Adipocyte (in vitro differentiated cells): ENCODE measurements around the gene PARD3B.
A peak's percentile ranks its signal among the peaks of the same experiment; 100 is the strongest.

Experiments
- DNase-seq: peaks from one replicate; pipeline ENCODE4 v3.0.0-alpha.2; 2015; ENCODE audit warnings: low read depth
- H3K27me3 ChIP-seq: replicated peaks from 2 replicates; pipeline ENCODE4 v1.7.0; 2013; ENCODE audit warnings: mild to moderate bottlenecking, low read length, moderate library complexity; ENCODE audit not compliant: control insufficient read depth, insufficient read depth
- H3K36me3 ChIP-seq: 2 replicates; pipeline ENCODE4 v1.7.0; 2013; ENCODE audit warnings: low read length, mild to moderate bottlenecking, moderate library complexity; ENCODE audit not compliant: control insufficient read depth, insufficient read depth, severe bottlenecking
- H3K4me1 ChIP-seq: 2 replicates; pipeline ENCODE4 v1.7.0; 2013; ENCODE audit warnings: mild to moderate bottlenecking, low read length, moderate library complexity; ENCODE audit not compliant: control insufficient read depth, insufficient read depth
- H3K4me3 ChIP-seq: 2 replicates; pipeline ENCODE4 v1.7.0; 2013; ENCODE audit warnings: mild to moderate bottlenecking, low read length, moderate library complexity
- H3K9ac ChIP-seq: 2 replicates; pipeline ENCODE4 v1.7.0; 2013; ENCODE audit warnings: mild to moderate bottlenecking, low read length, moderate library complexity
- H3K9me3 ChIP-seq: 2 replicates; pipeline ENCODE4 v1.7.0; 2013; ENCODE audit warnings: mild to moderate bottlenecking, low read length, moderate library complexity; ENCODE audit not compliant: control insufficient read depth

PARD3B gene

DNA sequence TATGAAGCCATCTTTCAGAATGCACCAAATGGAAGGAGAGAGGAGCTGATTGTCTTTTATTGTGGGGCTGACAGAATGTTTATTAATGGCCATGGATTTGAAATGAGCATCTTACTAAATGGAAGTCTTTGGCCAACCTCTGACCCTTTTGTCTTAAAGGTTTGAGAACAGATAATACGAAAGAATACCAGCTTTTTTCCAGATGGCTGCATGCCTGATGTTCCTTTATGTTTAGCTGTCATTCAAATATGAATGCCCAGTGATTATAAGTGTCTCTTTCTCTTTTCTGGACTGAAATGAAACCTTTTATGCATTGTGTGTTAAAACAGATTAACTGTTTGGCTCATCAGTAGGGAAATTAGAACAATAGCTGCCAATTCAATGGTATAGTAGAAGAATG is 46.0 kb downstream of the PARD3B start:
- Histone ChIP-seq H3K27me3 (no peaks in the 10 kb centered on the region), H3K4me1 (no peaks in the 10 kb centered on the region), H3K9me3 (no peaks in the 10 kb centered on the region), H3K4me3 (no peak overlapping the region), H3K9ac (no peak overlapping the region), H3K36me3 (no peaks in the 10 kb centered on the region)
- no peak for DNase-seq

DNA sequence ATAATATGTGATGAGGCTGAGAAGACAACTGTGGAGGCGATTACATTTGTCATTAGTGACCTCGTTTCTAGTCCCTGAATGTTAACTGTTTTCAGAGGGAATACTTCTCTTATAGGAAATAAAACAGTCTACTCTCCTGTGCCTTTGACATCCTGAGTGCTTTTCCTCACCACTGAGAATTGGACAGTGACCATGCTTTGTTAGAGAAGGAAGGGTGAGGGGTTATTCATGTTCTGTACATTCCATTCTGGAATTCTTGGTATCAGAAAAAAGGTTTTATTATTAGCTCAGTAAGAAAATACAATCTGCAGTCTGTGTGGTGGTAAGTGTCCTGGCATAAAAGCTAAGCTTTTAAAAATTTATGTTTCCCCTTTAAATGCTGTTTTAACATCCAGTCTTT is 58.8 kb downstream of the PARD3B start:
- Histone ChIP-seq H3K36me3 (no peaks in the 10 kb centered on the region), H3K9ac (peak overlapping the region; percentile 18), H3K9me3 (peaks cover 7% of the 10 kb centered on the region), H3K4me1 (peaks cover 39% of the 10 kb centered on the region), H3K4me3 (no peak overlapping the region), H3K27me3 (no peaks in the 10 kb centered on the region)
- DNase-seq: peak; percentile 19

DNA sequence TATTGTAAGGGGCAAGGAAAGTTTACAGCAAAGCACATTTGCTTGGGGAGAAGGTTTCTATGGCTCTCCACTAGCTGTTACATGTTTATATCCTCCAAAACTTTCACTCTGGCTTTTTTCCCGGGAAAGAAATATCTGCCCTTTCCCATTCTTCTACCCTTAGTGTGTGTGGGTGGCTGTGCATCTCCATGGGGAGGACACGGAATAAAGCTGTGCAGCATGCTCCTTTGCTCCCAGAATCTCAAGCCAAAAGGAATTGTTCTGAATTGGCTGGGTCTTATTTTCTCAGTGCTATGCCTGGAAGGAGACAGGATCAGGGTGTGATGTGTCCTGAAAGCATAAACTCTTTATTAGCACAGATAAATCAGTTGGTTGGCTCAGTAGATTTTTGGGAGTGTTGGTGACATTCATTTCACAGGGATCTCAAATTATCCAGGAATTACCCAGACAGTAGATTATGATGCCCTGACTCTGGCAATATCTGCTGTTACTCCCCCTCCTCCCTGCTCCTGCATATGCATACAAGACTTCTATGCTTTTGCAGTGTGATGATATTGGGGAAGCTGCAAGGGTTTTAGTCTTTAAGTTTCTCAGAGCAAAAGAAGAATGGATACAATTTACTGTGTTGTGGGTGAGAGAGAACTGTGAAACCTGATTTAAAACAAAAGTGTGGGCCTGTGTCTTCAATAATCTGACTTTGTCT is 63.1 kb downstream of the PARD3B start:
- peaks cover 47% of the 10 kb centered on the region for H3K4me1 ChIP-seq
- H3K4me3 ChIP-seq: peak overlapping the region; percentile 42
- no peaks in the 10 kb centered on the region for H3K27me3 ChIP-seq
- H3K9ac ChIP-seq: no peak overlapping the region
- peak; percentile 62 for DNase-seq
- no peaks in the 10 kb centered on the region for H3K36me3 ChIP-seq
- H3K9me3 ChIP-seq: no peaks in the 10 kb centered on the region

DNA sequence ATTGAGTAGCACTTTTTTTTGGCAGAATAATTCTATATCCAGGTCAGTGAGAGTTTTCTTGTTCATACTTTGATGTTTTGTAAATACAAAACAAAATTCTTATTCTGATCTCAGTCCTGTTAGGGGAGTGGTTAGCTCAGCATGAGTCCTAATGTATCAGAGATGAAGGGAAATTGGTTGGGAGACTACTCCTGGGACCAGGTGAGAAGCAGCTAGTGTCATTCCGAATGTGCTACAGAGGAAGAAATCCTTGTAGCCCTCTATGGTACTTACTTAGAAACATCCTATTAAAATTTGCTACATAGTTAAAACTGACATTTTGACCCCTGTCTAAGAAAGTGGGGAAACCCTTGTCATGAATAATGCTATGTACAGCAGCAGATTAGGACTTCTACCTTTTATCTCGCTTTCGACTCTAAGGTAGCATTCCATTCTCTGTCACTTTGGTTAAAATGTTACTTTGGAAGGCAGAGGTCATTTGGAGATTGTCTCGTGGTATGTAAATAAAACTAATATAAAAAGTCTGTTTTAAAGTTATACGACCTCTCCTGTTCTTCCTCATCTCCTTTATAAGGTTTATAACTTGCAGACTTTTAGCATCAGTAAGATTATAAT is 65.8 kb downstream of the PARD3B start:
- Histone ChIP-seq H3K4me3 (no peak overlapping the region), H3K4me1 (peaks cover 29% of the 10 kb centered on the region), H3K27me3 (no peaks in the 10 kb centered on the region), H3K9me3 (no peaks in the 10 kb centered on the region), H3K36me3 (no peaks in the 10 kb centered on the region), H3K9ac (no peak overlapping the region)
- no peak for DNase-seq

DNA sequence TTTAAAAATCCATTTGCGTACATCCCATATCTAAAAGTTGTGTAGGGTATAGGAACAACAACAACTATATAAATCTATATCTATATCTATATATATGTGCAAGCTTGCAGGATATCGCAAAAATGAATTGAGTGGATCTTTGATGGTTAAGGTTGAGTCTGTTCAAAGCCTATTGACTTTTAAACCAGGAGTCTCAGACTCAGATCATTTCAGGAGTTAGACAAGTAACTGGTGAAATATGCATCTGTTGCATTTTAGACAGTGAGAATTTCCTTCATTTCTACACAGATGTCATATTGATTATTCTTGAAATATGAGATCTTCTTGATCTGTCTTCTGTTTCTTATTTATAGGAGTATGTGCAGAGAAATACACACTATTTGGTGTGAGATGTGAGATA is 66.5 kb downstream of the PARD3B start:
- H3K9me3 ChIP-seq: no peaks in the 10 kb centered on the region
- H3K4me1 ChIP-seq: peaks cover 29% of the 10 kb centered on the region
- H3K27me3 ChIP-seq: no peaks in the 10 kb centered on the region
- H3K36me3 ChIP-seq: no peaks in the 10 kb centered on the region
- H3K4me3 ChIP-seq: no peak overlapping the region
- no peak overlapping the region for H3K9ac ChIP-seq
- no peak for DNase-seq

DNA sequence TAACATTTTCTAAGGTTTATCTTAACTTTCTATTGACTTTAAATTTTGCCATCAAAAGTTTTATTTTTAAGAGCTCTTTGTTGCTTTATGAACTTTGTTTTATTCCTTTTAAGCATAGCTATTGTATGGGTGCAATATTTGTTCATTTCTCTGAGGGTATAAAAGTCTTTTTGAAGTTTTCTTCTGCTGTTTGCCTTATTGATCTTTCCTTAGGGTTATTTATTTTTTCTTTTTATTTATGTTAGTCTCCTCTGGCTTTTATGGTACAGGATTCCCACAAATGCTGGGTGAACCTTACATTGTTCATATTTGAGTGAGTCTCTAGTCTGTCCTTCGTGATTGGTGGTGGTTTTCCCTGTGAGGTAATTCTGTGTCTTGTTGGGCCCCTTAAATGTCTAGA is 68.4 kb downstream of the PARD3B start:
- Histone ChIP-seq H3K27me3 (no peaks in the 10 kb centered on the region), H3K9me3 (no peaks in the 10 kb centered on the region)
- no peak for DNase-seq

DNA sequence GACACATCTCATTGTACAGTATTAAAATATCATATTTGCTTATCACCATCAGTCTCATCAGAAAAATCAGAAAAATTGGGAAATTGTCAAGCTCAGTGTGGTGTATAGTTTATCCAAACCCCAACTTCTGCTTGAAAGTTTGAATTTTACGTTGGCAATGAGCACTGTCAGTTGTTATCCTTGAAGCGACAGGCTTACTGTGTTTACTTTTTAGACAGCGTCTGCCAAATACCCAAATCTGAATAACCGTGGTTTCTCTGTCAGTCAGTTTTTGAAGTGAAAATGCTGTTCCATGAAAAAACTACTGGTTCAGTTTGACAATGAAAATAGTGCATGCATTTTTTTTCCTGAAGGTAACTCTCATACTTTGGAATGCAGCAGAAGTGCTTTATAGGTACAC is 70.2 kb downstream of the PARD3B start:
- H3K36me3 ChIP-seq: no peaks in the 10 kb centered on the region
- no peak overlapping the region for H3K4me3 ChIP-seq
- no peak for DNase-seq
- H3K9me3 ChIP-seq: no peaks in the 10 kb centered on the region
- peaks cover 5% of the 10 kb centered on the region for H3K4me1 ChIP-seq
- H3K9ac ChIP-seq: no peak overlapping the region
- H3K27me3 ChIP-seq: no peaks in the 10 kb centered on the region

More for the DNA sequence above, 68.4 kb downstream of the PARD3B start:
- Histone ChIP-seq H3K9ac (no peak overlapping the region), H3K36me3 (no peaks in the 10 kb centered on the region), H3K4me1 (peaks cover 13% of the 10 kb centered on the region), H3K4me3 (no peak overlapping the region)

DNA sequence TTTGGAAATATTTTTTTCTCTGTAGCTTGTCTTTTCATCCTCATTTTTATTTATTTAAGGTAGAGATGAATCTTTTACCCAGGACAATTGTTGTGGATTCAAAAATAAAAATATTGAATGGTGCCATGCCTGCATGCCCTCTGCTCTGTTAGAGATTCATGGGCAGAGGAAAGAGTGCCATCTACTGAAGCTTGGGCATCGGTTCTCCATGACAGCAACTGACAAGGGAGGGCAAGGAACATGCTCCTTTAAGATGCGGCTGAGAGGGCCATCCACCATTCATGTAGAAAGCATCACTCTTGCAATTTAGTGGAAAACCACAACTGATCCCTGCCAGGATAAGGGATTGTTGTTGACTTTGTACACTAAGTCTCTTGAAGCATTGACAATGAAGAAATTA is 79.9 kb downstream of the PARD3B start:
- Histone ChIP-seq H3K9ac (no peak overlapping the region), H3K4me1 (no peaks in the 10 kb centered on the region), H3K27me3 (no peaks in the 10 kb centered on the region), H3K9me3 (no peaks in the 10 kb centered on the region), H3K4me3 (no peak overlapping the region), H3K36me3 (no peaks in the 10 kb centered on the region)
- peak; percentile 19 for DNase-seq

DNA sequence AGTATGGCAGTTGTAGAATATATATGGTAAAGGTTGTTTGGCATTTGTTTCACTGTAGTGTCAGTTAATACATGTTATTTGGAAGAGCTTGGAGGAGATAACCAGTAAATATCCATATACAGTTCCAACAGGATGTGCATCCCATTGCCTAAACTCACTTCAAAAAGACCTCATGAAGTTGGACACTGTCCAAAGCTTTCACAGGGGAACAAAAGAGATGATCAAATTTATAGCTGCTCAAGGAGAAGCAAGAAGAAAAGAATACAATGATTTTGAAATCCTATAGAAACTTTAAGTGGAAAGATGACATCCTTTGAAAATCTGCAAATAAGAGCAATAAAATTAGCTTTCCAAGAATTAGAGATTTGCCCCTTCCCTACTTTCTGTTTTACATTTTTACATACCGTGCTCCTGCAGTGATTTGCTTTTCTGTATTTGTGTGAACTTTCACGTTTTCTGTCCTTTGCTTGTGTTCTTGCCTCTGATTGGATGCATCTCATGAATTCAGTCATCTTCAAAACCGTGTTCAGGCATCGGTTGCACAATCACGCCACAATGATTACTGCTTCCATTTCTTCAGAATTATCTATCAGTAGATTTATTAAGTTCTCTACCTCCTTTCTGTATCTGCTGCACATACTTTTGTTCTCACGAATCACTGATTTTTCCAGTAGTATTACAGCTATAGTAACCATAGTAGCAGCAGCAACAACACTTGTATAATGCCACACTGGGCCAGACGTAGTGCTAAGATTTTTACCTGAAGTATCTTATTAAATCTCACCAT is 83.8 kb downstream of the PARD3B start:
- Histone ChIP-seq H3K9ac (no peak overlapping the region), H3K36me3 (no peaks in the 10 kb centered on the region), H3K27me3 (no peaks in the 10 kb centered on the region), H3K4me1 (no peaks in the 10 kb centered on the region), H3K9me3 (no peaks in the 10 kb centered on the region), H3K4me3 (no peak overlapping the region)
- DNase-seq: no peak

DNA sequence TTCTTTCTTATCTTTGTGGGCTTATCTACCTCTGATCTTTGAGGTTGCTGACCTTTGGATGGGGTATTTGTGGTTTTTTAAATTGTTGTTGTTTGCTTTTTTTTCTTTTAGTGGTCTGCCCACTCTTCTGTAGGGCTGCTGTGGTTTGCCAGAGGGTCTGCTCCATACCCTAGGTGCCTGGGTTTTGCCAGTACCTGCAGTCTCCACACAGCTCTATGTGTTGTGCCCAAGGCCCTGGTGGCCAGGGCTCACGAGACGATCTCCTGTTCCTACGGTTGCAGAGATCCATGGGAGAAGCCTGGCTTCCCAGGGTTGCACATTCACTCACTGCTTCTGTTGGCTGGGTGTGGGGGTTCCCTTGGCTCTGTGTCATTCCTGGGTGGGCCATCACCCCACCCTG is 87.1 kb downstream of the PARD3B start:
- no peaks in the 10 kb centered on the region for H3K36me3 ChIP-seq
- no peaks in the 10 kb centered on the region for H3K9me3 ChIP-seq
- no peaks in the 10 kb centered on the region for H3K4me1 ChIP-seq
- no peak overlapping the region for H3K4me3 ChIP-seq
- no peaks in the 10 kb centered on the region for H3K27me3 ChIP-seq
- no peak overlapping the region for H3K9ac ChIP-seq
- no peak for DNase-seq

DNA sequence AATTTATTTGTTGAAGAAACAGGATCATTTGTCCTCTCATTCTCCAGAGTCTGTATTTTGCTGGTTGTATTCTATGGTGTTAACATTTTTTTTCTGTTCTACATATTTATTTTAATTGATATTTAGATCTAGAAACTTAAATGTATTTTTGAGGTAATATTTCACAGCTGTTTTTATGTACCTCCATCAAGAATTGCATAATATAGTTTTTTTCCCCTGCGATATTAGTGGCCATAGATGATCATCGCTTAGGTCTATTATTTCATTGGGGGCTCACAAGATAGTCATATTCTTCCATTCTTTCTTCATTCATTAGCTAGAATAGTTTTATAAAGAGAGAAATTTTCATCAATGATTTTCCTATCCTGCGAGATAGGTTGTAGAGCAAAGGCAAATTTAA is 89.3 kb downstream of the PARD3B start:
- Histone ChIP-seq H3K9ac (no peak overlapping the region), H3K4me1 (no peaks in the 10 kb centered on the region), H3K9me3 (no peaks in the 10 kb centered on the region), H3K4me3 (no peak overlapping the region), H3K36me3 (no peaks in the 10 kb centered on the region), H3K27me3 (no peaks in the 10 kb centered on the region)
- DNase-seq: no peak
